ENCODE results near the gene ANAPC4. TPM values are rescaled to one million over a fixed set of nuclear protein-coding genes. Genes with fewer than 3 reads are reported as not detected.

The ANAPC4 gene
- total RNA-seq, 2 donors from 2014 or later: 25.7 to 33.9 TPM

DNA sequence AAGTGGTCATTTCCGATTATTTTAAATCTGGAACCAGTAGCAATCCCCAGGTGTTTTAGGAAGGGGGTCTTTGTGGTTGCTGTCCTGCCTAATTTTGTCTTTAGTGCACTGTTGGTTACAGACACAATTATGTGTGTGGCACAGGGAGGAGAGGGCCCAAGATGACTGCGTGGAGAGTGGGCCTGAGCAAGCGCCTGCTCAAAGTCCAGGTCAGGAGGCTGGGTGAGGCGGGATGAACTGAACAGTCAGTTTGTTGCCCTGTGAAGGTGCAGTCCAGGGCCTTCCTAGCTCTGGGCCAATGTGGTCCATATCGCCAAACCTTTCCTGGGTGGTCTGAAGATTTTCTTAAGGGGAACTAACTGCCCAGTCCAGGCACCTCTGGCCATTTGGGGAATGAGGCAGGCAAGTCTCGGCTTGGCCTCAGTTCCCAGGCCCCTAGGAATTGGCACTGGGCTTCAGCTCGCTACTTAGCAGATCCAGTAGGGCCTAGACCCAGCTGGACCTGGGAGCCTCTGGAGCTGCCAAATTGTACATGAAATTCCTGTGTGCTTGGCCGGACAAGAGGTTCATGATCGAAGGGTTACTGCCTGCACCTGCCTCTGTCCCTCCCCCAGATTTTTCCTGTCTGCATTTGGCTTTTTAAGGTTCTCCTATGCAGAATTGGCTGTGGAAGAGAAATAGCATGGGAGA lies 47.6 kb downstream of the ANAPC4 start:
- Histone ChIP-seq H3K36me3 (replicated peaks in 1 of 2; ENCODE audit: insufficient read depth in 1 of 2, low read depth in 2 of 2) (no peaks in the 10 kb centered on the region), H3K27me3 (no peaks in the 10 kb centered on the region), H3K4me3 (no peak overlapping the region), H3K4me1 (no peaks in the 10 kb centered on the region), H3K27ac (no peak overlapping the region), H3K9me3 (no peaks in the 10 kb centered on the region)
- WGBS, 2 donors: 81 to 96% methylated on average over 4 to 9 of the region's 9 CpGs
- no peak for ATAC-seq
- DNase-seq: no peak
- TF ChIP-seq POLR2A (IDR thresholded peaks at IDR 0.05): no peak
- TF ChIP-seq, protein P1, sequence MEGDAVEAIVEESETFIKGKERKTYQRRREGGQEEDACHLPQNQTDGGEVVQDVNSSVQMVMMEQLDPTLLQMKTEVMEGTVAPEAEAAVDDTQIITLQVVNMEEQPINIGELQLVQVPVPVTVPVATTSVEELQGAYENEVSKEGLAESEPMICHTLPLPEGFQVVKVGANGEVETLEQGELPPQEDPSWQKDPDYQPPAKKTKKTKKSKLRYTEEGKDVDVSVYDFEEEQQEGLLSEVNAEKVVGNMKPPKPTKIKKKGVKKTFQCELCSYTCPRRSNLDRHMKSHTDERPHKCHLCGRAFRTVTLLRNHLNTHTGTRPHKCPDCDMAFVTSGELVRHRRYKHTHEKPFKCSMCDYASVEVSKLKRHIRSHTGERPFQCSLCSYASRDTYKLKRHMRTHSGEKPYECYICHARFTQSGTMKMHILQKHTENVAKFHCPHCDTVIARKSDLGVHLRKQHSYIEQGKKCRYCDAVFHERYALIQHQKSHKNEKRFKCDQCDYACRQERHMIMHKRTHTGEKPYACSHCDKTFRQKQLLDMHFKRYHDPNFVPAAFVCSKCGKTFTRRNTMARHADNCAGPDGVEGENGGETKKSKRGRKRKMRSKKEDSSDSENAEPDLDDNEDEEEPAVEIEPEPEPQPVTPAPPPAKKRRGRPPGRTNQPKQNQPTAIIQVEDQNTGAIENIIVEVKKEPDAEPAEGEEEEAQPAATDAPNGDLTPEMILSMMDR (IDR thresholded peaks at IDR 0.05): no peak
- intact Hi-C loops (cut with DNase I): no loop called here

DNA sequence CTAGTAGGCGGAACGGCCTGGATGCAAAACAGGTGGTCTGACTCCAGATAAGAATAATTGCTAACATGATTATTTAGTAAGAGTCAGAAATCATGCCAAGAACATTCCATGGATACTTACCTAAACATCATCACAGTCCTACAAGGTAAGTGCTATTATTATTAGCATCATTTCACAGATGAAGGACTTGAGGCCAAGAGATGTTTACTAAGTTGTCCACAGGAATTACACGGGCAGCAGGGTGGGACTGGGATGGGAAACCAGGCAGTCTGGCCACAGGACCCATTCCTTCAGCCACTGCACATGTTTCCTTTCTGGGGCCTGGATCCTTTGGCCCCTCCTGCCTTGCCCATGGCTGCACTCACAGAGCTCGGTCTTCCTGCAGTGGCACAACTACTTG lies 48.3 kb downstream of the ANAPC4 start:
- intact Hi-C loops (cut with DNase I): no loop called here
- ATAC-seq (no peak), DNase-seq (no peak)
- no peaks in the 10 kb centered on the region for H3K36me3 ChIP-seq (replicated peaks in 1 of 2; ENCODE audit: insufficient read depth in 1 of 2, low read depth in 2 of 2)
- H3K9me3 ChIP-seq: no peaks in the 10 kb centered on the region
- 51 to 65% methylated on average over 4 of the region's 4 CpGs for WGBS, 2 donors
- TF ChIP-seq POLR2A (IDR thresholded peaks at IDR 0.05): no peak
- TF ChIP-seq, protein P1 (IDR thresholded peaks at IDR 0.05): no peak
- no peak overlapping the region for H3K4me3 ChIP-seq
- no peak overlapping the region for H3K27ac ChIP-seq
- H3K27me3 ChIP-seq: no peaks in the 10 kb centered on the region
- H3K4me1 ChIP-seq: no peaks in the 10 kb centered on the region

DNA sequence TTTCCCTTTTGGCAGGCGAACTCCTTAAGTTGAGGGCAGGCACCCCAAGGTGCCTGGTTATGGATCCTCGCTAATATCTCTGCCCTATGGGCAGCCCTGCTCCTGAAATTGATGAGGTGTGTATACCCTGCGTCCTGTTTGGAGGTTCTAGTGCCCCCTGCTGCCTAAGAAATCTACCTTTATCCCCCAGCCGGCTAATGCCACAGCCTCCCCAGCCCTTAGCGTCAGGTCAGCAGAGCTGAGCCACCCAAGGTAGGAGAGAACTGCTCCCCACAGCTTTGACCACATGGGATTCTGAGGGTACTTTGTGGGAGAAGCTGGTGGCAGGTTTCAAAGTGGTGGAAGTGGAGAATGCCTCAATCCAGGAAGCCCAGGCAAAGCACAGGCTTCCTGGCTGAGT lies 50.8 kb downstream of the ANAPC4 start:
- DNase-seq (no peak), ATAC-seq (no peak)
- TF ChIP-seq POLR2A (IDR thresholded peaks at IDR 0.05): no peak
- Histone ChIP-seq H3K4me3 (no peak overlapping the region), H3K27me3 (no peaks in the 10 kb centered on the region), H3K4me1 (no peaks in the 10 kb centered on the region), H3K36me3 (replicated peaks in 1 of 2; ENCODE audit: insufficient read depth in 1 of 2, low read depth in 2 of 2) (no peaks in the 10 kb centered on the region), H3K9me3 (no peaks in the 10 kb centered on the region), H3K27ac (no peak overlapping the region)
- intact Hi-C loops (cut with DNase I): no loop called here
- 88 to 96% methylated on average over 5 of the region's 5 CpGs for WGBS, 2 donors

DNA sequence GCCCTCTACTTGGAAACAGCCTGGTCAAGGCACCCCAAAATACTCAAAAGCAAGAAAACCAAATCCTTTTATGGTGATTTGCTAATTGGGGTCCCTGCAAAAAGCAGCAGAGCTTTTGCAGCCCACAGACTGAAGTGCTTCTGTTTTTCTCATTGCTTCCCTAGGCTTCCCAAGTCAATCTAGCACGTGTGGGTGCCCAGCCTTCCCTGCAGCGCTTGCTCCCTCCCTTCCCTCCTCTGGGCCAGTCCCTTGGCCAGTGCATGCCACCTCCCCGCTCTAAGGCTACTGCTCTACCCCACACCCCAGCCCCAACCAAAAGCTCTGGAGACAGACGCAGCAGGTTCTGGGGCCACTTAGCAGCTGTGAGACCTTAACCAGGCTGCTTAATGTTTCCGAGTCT lies 53.6 kb downstream of the ANAPC4 start:
- 86 to 87% methylated on average over 5 of the region's 5 CpGs for WGBS, 2 donors

DNA sequence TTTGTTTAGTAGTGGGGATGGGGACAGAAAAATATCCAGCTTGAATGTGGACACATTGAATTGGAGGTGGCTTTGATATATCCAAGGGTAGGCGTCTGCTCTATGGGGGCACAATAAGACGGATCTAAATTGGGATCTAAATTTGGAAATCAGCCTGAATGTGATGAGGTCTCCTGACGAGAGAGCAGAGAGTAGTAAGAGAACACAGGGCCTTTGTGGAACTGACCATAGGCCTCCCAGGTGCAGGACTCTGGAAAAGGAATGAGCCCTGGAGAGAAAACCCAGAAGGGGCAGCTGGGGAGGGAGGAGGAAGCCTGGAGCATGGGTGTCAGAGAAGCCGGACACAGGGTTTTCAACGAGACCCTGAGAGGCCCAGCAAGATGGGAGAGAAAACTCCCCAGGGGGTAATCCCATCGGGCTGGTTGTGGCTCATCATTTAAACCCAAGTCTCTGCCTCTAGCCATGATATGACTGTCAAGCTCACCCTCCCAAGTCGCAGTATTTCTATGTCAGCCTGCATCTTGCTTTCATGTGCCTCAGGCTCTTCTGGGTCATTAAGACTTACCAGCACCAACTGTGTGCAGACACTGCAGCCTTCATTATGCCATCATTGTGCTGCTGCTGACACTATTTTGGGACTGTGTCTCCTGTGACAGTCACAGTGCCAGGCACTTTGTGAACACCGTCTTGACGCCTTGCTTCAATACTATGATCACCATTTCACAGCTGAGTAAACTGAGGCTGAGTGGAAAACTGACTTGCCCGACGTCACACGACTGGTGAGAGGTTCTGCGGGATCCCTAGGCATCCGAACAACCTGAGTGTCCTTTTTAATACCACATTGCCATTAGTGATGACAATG lies 57.1 kb downstream of the ANAPC4 start:
- H3K4me1 ChIP-seq: no peaks in the 10 kb centered on the region
- H3K27ac ChIP-seq: no peak overlapping the region
- 86 to 88% methylated on average over 14 of the region's 14 CpGs for WGBS, 2 donors
- no peak for DNase-seq
- H3K36me3 ChIP-seq (replicated peaks in 1 of 2; ENCODE audit: insufficient read depth in 1 of 2, low read depth in 2 of 2): no peaks in the 10 kb centered on the region
- TF ChIP-seq, protein P1 (IDR thresholded peaks at IDR 0.05): no peak
- TF ChIP-seq POLR2A (IDR thresholded peaks at IDR 0.05): no peak
- no peak for ATAC-seq
- intact Hi-C loops (cut with DNase I): no loop called here
- H3K9me3 ChIP-seq: no peaks in the 10 kb centered on the region
- H3K4me3 ChIP-seq: no peak overlapping the region
- H3K27me3 ChIP-seq: no peaks in the 10 kb centered on the region

More for the DNA sequence above, 53.6 kb downstream of the ANAPC4 start:
- DNase-seq (no peak), ATAC-seq (no peak)
- no peak overlapping the region for H3K27ac ChIP-seq
- H3K36me3 ChIP-seq (replicated peaks in 1 of 2; ENCODE audit: insufficient read depth in 1 of 2, low read depth in 2 of 2): no peaks in the 10 kb centered on the region
- TF ChIP-seq POLR2A (IDR thresholded peaks at IDR 0.05): no peak
- no peaks in the 10 kb centered on the region for H3K4me1 ChIP-seq
- intact Hi-C loops (cut with DNase I): no loop called here
- no peaks in the 10 kb centered on the region for H3K27me3 ChIP-seq
- H3K4me3 ChIP-seq: no peak overlapping the region
- H3K9me3 ChIP-seq: no peaks in the 10 kb centered on the region
